Endothelial cell of umbilical vein (primary cell): Measurements from ENCODE around the gene DRC7.

ENCODE experiments used
- CTCF ChIP-seq, 2 donors: IDR thresholded peaks; 1 replicate in 1 of 2; 2 replicates in 1 of 2; pipeline ENCODE4 v1.5.1; 2011; ENCODE audit warnings: low read length in 2 of 2, mild to moderate bottlenecking in 2 of 2, moderate library complexity in 2 of 2, control low read depth in 1 of 2, inconsistent platforms in 1 of 2, low read depth in 1 of 2; ENCODE audit not compliant: insufficient read depth in 1 of 2; ENCODE audit errors: extremely low read depth in 1 of 2
- EZH2 ChIP-seq: IDR thresholded peaks from 2 replicates; pipeline ENCODE4 v1.6.1; 2012; ENCODE audit warnings: borderline replicate concordance, low read depth, mild to moderate bottlenecking, moderate library complexity, low read length, inconsistent platforms; ENCODE audit not compliant: severe bottlenecking
- POLR2A ChIP-seq: IDR thresholded peaks from 2 replicates; pipeline ENCODE4 v1.6.1; 2012; ENCODE audit warnings: low read depth, mild to moderate bottlenecking, control low read depth, low read length
- POLR2AphosphoS5 ChIP-seq: IDR thresholded peaks from 2 replicates; pipeline ENCODE4 v1.6.1; 2012; ENCODE audit warnings: low read depth, mild to moderate bottlenecking, control low read depth, low read length, moderate library complexity; ENCODE audit not compliant: insufficient read depth

GRCh38 chr16:57757326-57757786 is 62.8 kb downstream of the DRC7 start:
- TF ChIP-seq POLR2A (no peak), CTCF (IDR thresholded peaks at IDR 0.05; ENCODE audit: extremely low read depth in 1 of 2, insufficient read depth in 1 of 2, low read depth in 1 of 2, low read length in 2 of 2) (peak; percentile 96 to 98), EZH2 (no peak), POLR2AphosphoS5 (peak; percentile 33)
